Hindlimb muscle (tissue), 1 donor: ENCODE results near the gene CRYBA4. TPM values are rescaled to one million over a fixed set of nuclear protein-coding genes. Genes with fewer than 3 reads are reported as not detected.
"Not testable (repeated sequence)": the region's sequence is repeated elsewhere in the genome, so short reads cannot be mapped to it uniquely, and the experiment has no call there.

ENCODE experiments used
- DNase-seq: peaks from one replicate; pipeline ENCODE4 v3.0.0-alpha.2; 2013
- polyA plus RNA-seq: library from polyadenylated mRNA; unstranded; fragments of 120-200 nt; gene quantifications from one replicate; pipeline ENCODE4 v1.2.1, GENCODE V29; 2013; ENCODE audit not compliant: insufficient read length

The CRYBA4 gene
- polyA plus RNA-seq, 1 donor = not detected

GRCh38 chr22:26597480-26597879 lies 24.3 kb upstream of the CRYBA4 start:
- no peak for DNase-seq

- no peak for DNase-seq
Measured at GRCh38 chr22:26599505-26599904, 22.3 kb upstream of the CRYBA4 start.

- DNase-seq = no peak
Measured at GRCh38 chr22:26601726-26602125, 20.0 kb upstream of the CRYBA4 start.

GRCh38 chr22:26602127-26602526 lies 19.6 kb upstream of the CRYBA4 start:
- no peak for DNase-seq

- no peak for DNase-seq
Measured at GRCh38 chr22:26604368-26604767, 17.4 kb upstream of the CRYBA4 start.

- DNase-seq = no peak
Measured at GRCh38 chr22:26606611-26607010, 15.2 kb upstream of the CRYBA4 start.

GRCh38 chr22:26608129-26608528 lies 13.6 kb upstream of the CRYBA4 start:
- no peak for DNase-seq

GRCh38 chr22:26609287-26609686 lies 12.5 kb upstream of the CRYBA4 start:
- DNase-seq = no peak

GRCh38 chr22:26610072-26610958 lies 11.4 kb upstream of the CRYBA4 start:
- DNase-seq = no peak

- DNase-seq = no peak
Measured at GRCh38 chr22:26610996-26611395, 10.8 kb upstream of the CRYBA4 start.

GRCh38 chr22:26612652-26613051 lies 9.1 kb upstream of the CRYBA4 start:
- no peak for DNase-seq

- DNase-seq = not testable (repeated sequence)
Measured at GRCh38 chr22:26613753-26614152, 8.0 kb upstream of the CRYBA4 start.

- no peak for DNase-seq
Measured at GRCh38 chr22:26614322-26614721, 7.4 kb upstream of the CRYBA4 start.

- no peak for DNase-seq
Measured at GRCh38 chr22:26615149-26615548, 6.6 kb upstream of the CRYBA4 start.

- no peak for DNase-seq
Measured at GRCh38 chr22:26615830-26616435, 5.8 kb upstream of the CRYBA4 start.

- DNase-seq = no peak
Measured at GRCh38 chr22:26616650-26617049, 5.1 kb upstream of the CRYBA4 start.

- no peak for DNase-seq
Measured at GRCh38 chr22:26617271-26618199, 4.2 kb upstream of the CRYBA4 start, which contains the start of gene CRYBB1. TSS of gene CRYBB1 (minus strand) at chr22:26618027. CDS start at chr22:26616319, 1,708 bp downstream.

GRCh38 chr22:26618455-26618854 lies 3.3 kb upstream of the CRYBA4 start:
- DNase-seq = no peak

- no peak for DNase-seq
Measured at GRCh38 chr22:26619510-26619909, 2.3 kb upstream of the CRYBA4 start.

- DNase-seq = no peak
Measured at GRCh38 chr22:26620197-26620596, 1.6 kb upstream of the CRYBA4 start.

- no peak for DNase-seq
Measured at GRCh38 chr22:26623984-26624383, 2.2 kb downstream of the CRYBA4 start.

GRCh38 chr22:26624803-26625202 lies 3.0 kb downstream of the CRYBA4 start:
- no peak for DNase-seq
